Keratinocyte (primary cell): ENCODE results near the gene ARID1B.

Experiments
- CTCF ChIP-seq, 3 experiments: IDR thresholded peaks in 1 of 3; conservative IDR thresholded peaks in 1 of 3; optimal IDR thresholded peaks in 1 of 3; 2 replicates in 2 of 3; 3 replicates in 1 of 3; pipeline versions ENCODE3 to v1.5.1; 2011; ENCODE audit warnings: low read length in 3 of 3, mild to moderate bottlenecking in 3 of 3, moderate library complexity in 2 of 3, control low read depth in 1 of 3, inconsistent platforms in 1 of 3; ENCODE audit not compliant: insufficient read depth in 2 of 3; ENCODE audit errors: extremely low read depth in 1 of 3
- EZH2 ChIP-seq: IDR thresholded peaks from one replicate; pipeline ENCODE4 v1.6.1; 2012; ENCODE audit warnings: inconsistent platforms, mild to moderate bottlenecking, low read length, moderate library complexity

- TF ChIP-seq CTCF (optimal IDR thresholded peaks at IDR 0.05 in 1 of 3, IDR thresholded peaks at IDR 0.05 in 1 of 3, conservative IDR thresholded peaks at IDR 0.05 in 1 of 3; ENCODE audit: extremely low read depth in 1 of 3, insufficient read depth in 2 of 3, low read length in 3 of 3) (no peak), EZH2 (no peak)
Observed at GRCh38 chr6:156967852-156968251, 190.7 kb downstream of the ARID1B start.
